ENCODE measurements around the gene DGKA. TPM values are rescaled to one million over a fixed set of nuclear protein-coding genes. Genes with fewer than 3 reads are reported as not detected.
A peak's percentile ranks its signal among the peaks of the same experiment; 100 is the strongest.
"Not testable (repeated sequence)": the region's sequence is repeated elsewhere in the genome, so short reads cannot be mapped to it uniquely, and the experiment has no call there.

DGKA gene
- total RNA-seq, 1 donor from 2014 or later: 53.7 TPM

DNA sequence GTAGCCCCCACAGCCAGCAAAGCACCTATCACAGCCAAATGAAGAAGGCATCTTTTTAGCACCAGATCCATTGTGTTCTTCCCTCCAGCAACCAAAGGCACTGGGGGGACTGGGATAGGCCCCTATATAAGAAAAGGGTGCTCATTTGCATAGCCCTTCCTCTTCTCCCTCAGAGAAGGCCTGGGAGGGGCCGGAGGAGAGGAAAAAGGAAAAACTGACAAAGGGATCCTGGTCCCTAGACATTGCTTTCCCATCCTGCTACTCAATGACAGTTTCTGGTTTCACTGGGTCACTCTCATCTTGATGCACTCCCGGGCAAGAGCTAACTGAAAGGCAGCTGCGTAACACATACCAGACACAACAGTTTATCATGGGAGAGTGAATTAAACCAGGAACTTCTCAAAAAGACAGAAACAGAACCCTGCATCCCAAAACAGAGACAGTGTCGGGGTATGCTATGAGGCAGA is 35.0 kb downstream of the DGKA start, which contains the start of gene PMEL:
PMEL (minus strand) TSS at position 102 of the 467 bp plus-strand sequence; CDS start at position 71, 31 bp downstream.
- no peak for DNase-seq (ENCODE audit: extremely low read depth, low read depth, low spot score)

DNA sequence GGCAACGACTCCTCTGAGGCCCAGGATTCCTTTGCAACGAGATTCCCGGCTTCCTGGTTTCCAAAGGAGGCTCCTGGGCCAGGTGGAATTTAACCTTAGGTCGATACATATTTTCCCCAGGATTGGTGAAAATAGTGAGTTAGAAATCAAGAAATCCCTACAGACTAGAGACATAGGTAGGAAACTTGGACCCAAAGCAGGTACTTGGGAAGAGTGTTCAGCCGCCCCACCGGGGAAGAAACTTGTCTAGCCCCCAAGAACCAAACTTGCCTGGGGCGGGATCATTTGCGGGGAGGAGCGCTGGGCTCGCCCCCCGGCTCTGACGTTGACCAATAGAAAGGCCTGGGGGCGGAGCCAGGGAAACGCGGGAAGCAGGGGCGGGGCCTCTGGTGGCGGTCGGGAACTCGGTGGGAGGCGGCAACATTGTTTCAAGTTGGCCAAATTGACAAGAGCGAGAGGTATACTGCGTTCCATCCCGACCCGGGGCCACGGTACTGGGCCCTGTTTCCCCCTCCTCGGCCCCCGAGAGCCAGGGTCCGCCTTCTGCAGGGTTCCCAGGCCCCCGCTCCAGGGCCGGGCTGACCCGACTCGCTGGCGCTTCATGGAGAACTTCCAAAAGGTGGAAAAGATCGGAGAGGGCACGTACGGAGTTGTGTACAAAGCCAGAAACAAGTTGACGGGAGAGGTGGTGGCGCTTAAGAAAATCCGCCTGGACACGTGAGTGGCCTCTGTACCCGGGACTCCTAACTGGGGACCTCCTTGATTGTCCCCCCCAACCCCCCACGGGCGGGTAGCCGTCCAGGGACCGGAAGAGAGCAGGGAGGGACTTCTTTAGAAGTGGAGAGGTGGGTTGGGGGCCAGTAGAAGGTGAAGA is 35.7 kb downstream of the DGKA start, which contains the start of gene CDK2:
CDK2 (plus strand) TSS at position 423 of the 874 bp plus-strand sequence; CDS start at position 602, 179 bp downstream.
- DNase-seq (ENCODE audit: extremely low read depth, low read depth, low spot score): no peak

DNA sequence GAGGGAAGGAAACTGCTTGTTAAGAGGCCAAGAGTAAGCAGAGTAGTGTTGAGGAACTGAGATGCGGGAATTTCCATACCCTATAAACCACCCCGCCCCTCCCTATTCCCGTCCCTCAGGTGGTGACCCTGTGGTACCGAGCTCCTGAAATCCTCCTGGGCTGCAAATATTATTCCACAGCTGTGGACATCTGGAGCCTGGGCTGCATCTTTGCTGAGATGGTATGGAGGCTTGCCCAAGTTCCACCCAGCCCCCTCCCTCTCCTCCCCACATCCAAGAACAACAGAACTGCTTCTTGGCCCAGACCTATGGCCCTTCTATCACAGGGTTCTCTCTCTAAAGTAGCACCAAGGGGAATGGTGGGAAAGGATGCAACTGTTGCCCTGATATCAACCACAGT is 38.4 kb downstream of the DGKA start:
- no peak for DNase-seq (ENCODE audit: extremely low read depth, low read depth, low spot score)

DNA sequence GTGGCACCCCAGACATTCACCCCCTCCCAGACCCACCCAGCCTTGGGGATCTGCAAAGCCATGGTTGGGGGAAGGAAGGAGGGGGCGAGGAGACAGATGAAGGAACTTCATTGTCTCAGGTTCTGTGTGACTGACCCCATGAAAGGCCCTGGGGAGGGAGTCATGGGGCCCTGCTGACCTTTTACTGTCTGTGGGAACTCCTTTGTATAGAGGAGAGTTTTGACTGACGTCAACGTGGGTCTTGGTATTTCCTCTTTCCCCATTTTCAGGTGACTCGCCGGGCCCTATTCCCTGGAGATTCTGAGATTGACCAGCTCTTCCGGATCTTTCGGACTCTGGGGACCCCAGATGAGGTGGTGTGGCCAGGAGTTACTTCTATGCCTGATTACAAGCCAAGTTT is 39.8 kb downstream of the DGKA start:
- no peak for DNase-seq (ENCODE audit: extremely low read depth, low read depth, low spot score)

DNA sequence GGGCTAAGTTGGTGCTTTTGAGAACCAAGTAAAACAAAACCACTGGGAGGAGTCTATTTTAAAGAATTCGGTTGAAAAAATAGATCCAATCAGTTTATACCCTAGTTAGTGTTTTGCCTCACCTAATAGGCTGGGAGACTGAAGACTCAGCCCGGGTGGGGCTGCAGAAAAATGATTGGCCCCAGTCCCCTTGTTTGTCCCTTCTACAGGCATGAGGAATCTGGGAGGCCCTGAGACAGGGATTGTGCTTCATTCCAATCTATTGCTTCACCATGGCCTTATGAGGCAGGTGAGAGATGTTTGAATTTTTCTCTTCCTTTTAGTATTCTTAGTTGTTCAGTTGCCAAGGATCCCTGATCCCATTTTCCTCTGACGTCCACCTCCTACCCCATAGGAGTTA is 41.1 kb downstream of the DGKA start:
- DNase-seq (ENCODE audit: extremely low read depth, low read depth, low spot score): no peak

DNA sequence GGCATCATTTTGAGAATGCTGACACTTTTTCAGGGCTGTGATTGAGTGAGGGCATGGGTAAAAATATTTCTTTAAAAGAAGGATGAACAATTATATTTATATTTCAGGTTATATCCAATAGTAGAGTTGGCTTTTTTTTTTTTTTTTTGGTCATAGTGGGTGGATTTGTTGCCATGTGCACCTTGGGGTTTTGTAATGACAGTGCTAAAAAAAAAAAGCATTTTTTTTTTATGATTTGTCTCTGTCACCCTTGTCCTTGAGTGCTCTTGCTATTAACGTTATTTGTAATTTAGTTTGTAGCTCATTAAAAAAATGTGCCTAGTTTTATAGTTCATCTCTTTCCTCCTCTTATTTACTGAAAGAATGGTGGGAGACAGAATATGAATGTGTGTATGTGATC is 41.5 kb downstream of the DGKA start:
- DNase-seq (ENCODE audit: extremely low read depth, low read depth, low spot score): no peak

DNA sequence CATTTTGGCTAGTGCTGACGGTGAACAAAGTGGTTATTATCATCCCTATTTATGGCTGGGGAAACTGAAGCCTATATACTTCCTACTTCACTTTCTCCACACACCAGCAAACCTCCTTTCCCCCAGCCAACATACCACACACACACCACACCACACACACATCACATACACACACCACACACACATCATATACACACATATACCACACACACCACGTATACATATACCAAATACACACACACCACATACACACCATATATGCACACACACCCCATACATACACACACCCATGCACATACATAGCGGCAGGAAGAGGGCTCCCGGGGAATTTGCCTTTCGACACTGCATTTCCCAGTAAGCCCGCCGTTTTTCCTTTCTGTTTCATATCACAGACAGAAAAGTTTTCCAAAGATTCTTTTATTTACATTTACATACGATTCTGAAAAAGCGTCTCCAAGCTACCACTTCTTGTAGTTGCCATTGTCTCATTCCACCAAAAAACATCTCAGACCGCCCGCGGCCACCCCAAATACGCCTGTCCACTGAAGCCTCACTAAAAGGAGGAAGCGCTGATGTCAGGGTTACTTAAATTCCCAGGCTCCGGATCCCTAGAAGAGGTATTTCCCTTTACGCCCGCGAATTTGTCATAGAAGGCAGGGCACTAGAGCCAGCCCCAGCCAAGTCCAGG is 42.1 kb downstream of the DGKA start:
- no peak for DNase-seq (ENCODE audit: extremely low read depth, low read depth, low spot score)

DNA sequence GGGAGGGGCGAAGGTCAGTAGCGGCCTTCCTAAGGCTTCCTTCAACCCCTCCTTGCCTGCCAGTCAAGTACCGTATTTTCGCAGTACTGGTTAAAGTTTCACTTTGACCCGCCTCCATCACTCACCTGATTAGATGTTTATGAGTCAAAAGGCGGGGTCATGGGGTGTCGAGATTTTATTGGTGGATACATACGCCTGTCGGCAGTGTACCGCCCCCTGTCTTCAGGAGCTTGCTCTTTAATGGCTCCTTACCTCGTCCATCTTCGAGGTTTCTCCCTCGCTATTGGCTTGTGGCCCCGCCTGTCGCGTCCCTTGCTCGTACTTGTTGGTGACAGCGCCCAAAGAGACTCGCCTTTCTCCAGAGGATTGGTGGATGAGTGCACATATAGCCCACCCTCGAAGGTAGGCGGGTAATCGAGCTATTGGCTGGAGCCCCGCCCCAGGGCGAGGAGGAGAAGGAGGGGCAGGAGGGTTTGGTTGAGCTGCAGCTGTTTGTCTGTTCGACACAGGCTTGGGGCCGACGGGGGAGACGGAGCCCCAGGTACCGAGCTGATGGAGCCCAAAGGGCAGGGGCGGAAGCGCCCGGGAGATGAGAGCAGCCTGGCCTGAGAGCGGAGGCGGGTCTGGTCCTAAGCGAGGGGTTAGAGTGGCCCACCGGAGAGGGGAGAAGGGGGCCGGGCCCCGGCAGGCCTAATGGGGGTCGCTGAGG is 42.8 kb downstream of the DGKA start, which contains the start of gene RAB5B:
RAB5B (plus strand) TSS at position 480 of the 709 bp plus-strand sequence. CDS start 12,883 bp downstream, outside the sequence.
- peak; percentile 99 for DNase-seq (ENCODE audit: extremely low read depth, low read depth, low spot score)

DNA sequence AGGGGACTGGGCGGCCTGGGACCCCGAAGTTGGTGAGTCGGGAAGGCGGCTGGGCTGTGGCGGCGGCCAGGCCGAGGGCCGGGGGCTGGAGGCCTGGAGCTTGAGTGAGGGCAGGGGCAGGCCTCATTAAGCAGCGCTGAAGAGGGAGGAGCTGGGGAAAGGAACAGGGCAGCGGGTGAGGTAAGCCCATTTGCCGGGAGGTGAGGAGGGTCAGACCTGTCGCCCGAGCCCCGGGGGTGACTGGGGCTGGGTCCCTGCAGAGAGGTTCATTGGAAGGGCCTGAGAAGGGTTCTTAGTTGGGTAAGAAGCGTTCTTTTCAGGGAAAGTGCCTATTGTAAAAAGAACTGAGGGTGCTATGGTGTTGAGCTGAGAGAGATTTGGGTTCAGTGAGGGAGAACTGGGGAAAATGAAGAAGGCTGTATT is 43.4 kb downstream of the DGKA start:
- no peak for DNase-seq (ENCODE audit: extremely low read depth, low read depth, low spot score)

DNA sequence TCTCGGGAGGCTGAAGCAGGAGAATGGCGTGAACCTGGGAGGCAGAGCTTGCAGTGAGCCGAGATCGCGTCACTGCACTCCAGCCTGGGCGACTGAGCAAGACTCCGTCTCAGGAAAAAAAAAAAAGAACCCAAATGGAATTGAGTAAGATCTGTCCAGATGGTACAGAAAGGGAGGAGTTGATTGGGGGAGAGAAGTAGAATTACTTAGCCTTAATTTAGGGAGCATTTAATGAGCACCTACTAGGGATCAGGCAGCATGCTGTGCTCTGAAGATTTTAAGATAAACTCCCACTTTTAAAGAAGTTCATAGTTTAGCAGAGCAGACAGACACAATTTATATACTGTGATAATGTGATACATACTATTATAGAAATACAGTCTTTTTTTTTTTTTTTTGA is 47.4 kb downstream of the DGKA start:
- DNase-seq (ENCODE audit: extremely low read depth, low read depth, low spot score): no peak

DNA sequence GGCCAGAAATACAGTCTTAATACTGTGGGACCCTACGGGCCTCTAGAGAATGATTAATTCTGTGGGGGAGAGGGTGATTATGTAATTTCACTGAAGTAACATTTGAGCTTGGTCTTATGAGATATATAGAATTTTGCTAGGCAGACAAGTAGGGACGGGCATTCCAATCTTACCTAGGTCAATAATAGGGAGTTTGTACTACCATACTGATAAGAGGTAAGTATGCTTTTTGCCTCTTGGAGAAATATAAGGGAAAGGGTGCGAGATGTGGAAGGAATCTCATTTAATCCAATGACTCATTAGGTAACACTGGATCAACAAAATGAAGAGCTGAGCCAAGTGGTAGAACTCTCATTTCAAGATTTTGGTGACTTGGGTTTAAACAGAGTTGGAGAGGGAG is 48.1 kb downstream of the DGKA start:
- DNase-seq (ENCODE audit: extremely low read depth, low read depth, low spot score): no peak

DNA sequence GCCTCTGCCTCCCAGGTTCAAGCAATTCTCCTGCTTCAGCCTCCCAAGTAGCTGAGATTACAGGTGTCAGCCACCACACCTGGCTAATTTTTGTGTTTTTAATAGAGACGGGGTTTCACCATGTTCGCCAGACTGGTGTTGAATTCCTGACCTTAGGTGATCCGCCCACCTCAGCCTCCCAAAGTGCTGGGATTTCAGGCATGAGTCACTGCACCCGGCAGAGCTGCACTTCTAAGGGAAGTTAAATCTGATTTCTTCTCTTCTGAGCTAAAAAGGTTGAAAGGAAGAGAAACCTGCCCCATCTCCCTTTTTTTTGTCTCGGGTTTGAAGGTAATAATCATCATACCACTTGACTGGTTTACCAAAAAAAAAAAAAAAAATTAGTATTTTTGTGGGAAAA is 50.9 kb downstream of the DGKA start:
- DNase-seq (ENCODE audit: extremely low read depth, low read depth, low spot score): not testable (repeated sequence)

DNA sequence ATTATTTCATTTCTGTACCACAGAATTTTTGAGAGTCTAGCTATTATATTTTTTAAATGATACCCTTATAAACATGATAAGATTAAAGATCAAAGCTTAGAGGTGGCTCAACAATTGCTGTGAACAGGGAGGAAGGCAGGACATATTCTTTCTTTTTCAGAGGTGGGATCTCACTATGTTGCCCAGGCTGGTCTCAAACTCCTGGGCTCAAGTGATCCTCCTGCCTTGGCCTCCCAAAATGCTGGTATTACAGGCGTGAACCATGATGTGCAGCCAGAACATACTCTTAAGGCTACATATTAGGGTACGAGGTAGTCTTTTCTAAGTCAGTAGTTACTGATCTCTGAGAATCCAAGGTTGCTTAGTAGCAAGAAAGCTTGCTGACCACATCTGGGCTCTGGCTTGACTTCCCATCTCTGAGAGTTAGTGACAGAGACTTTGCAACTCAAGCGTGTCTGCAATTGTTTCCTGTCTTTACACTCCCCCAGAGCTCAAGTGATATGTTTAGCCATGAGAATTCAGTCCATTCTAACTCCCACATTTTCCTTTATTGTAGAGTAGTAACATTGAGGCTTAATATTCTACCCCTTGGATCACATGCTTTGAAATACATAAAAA is 51.5 kb downstream of the DGKA start:
- DNase-seq (ENCODE audit: extremely low read depth, low read depth, low spot score): no peak

DNA sequence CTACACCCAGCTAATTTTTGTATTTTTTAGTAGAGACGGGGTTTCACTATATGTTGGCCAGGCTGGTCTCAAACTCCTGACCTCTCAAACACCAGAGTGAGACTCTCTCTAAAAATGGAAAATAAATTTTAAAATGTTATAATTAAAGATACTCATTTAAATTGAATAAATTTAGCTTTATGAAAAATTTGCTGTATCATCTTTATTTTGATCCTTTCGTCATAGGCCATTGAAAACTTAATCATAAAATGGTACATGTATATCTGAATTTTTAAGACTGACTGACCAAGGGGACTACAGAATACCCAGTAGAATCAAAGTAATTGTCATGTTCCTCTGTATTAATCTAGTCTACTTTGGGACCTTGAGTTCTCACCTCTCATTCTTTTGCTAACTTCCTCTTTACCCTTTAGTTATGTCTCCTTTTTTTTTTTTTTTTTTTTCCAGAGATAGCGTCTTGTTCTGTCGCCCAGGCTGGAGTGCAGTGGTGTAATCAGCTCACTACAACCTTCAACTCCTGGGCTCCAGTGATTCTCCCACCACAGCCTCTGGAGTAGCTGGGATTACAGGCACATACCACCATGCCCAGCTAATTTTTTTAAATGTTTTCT is 52.4 kb downstream of the DGKA start:
- DNase-seq (ENCODE audit: extremely low read depth, low read depth, low spot score): no peak

DNA sequence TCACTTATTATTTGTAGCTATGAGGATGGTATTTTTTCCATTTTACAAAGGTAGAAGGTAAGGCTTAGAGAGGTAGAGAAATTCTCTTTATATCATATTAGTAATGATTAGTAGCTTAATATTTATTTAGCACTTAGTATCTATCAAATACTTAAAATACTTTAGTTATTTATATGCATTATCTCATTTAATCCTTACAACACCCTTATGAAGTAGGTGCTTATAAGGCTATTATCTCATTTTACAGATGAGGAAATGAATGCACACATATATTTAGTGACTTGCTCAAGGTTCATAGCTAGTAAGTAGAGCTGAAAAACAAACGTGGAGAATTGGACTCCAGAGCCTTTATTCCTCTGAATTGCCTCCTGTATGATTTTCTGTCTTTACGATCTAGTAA is 53.9 kb downstream of the DGKA start:
- DNase-seq (ENCODE audit: extremely low read depth, low read depth, low spot score): no peak

DNA sequence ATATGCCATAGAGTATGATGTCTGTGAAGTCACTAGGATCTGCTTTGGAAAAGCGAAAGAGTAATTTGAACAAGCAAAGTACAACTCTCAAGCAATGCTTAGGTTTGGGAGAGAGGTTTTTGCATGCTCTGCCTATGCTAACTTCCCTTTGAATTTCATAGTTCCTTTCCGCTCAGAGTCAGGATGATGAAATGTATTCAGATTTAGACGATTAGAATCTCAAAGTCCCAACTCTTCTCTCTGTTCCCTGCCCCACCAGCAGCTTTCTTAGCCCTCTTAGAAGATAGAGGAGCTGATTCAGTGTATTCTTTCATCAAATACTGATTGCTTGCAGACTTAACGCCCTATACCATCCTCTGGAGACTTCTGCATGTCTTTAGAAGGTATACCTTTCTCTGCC is 54.4 kb downstream of the DGKA start:
- no peak for DNase-seq (ENCODE audit: extremely low read depth, low read depth, low spot score)

DNA sequence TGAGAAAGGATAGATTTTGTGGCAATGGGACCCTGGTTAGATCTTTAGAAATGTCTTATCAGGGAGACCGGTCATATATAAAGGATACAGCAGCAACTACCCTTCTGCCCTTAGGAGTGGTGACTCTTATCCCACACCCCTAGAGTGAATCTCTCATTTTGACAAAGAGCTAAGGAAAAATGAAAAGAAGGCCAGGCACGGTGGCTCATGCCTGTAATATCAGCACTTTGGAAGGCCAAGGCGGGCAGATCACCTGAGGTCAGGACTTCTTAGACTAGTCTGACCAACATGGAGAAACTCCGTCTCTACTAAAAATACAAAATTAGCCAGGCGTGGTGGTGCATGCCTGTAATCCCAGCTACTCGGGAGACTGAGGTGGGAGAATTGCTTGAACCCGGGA is 55.0 kb downstream of the DGKA start:
- DNase-seq (ENCODE audit: extremely low read depth, low read depth, low spot score): not testable (repeated sequence)

DNA sequence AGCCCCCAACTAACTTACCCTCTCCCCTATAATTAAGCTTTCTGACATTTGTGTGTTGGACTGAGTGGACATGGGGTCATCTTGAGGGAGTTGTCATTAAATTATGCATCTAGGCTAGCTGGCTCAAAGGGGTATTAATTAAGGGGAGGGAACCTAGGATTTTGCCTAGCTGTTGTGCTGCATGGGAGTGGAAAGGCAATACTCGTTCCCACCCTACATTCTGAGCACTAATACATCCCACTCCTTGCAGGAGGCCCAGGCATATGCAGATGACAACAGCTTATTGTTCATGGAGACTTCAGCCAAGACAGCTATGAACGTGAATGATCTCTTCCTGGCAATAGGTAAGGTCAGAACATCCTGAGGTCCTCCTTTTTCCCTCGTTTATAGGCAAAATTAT is 60.1 kb downstream of the DGKA start:
- no peak for DNase-seq (ENCODE audit: extremely low read depth, low read depth, low spot score)

DNA sequence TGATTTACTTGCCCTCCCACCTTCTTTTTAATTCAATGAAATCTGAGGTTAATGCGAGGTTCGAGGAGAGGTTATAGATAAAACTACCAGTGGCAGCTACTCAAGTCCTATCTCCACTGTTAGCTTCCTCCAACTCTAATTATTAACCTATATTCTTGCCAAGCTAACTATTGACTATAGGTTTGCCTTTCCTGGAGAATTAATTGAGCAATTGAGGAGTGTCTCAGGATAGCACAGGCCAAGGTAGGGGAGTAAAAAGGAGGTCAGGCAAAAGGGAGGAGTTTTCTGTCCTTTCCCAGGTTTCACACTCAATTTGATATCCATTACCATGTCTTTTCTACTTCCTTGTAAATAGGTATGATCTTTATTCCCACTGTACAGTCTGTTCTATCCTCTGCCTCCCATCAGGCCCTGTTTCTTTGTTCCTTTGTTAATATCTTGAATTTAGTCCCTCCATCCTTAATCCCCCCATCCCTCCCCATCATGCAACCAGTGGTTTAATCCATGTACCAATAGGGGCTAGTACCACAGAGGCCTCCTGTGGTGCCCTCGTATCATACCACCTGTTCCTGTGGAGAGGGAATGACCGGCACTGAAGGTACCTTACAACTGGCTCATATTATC is 62.4 kb downstream of the DGKA start:
- no peak for DNase-seq (ENCODE audit: extremely low read depth, low read depth, low spot score)

DNA sequence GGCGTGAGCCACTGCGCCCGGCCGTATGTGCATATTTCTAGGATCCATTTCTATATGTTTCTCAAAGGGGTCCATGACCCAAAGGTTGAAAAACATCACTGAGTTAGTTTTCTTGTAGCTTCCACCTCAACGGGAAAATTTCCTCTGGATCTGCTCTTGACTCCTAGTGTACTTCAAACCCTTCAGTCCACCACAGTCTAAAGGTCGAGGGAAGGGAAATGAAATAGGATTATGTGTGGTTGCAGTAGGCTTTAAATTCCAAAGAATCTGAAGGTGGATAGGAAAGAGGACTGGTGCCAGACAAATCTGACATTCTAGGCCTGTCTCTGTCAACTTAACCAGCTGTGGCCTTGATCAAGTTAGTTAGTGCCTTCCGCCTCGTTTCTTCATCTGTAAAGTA is 64.4 kb downstream of the DGKA start:
- DNase-seq (ENCODE audit: extremely low read depth, low read depth, low spot score): no peak
